Upper lobe of right lung (tissue), 1 donor: ENCODE results near the gene TOM1L2. TPM values are rescaled to one million over a fixed set of nuclear protein-coding genes. Genes with fewer than 3 reads are reported as not detected.

Experiments used
- ATAC-seq: fragments of 200-7000 bp; cut with Tn5 transposase; one replicate; pipeline ENCODE4 v1.9.1; 2020; ENCODE audit warnings: mild to moderate bottlenecking, moderate library complexity
- DNase-seq: peaks from one replicate; pipeline ENCODE4 v3.0.0-alpha.2; 2020
- H3K27ac ChIP-seq: fragments of 200-600 bp; one replicate; pipeline ENCODE4 v1.8.0; 2022
- H3K27me3 ChIP-seq: fragments of 200-600 bp; one replicate; pipeline ENCODE4 v1.8.0; 2022; ENCODE audit warnings: mild to moderate bottlenecking
- H3K36me3 ChIP-seq: fragments of 200-600 bp; one replicate; pipeline ENCODE4 v1.8.0; 2022
- H3K4me1 ChIP-seq: fragments of 200-600 bp; one replicate; pipeline ENCODE4 v1.8.0; 2022
- H3K4me3 ChIP-seq: fragments of 200-600 bp; one replicate; pipeline ENCODE4 v1.8.0; 2022; ENCODE audit warnings: mild to moderate bottlenecking
- H3K9me3 ChIP-seq: fragments of 200-600 bp; one replicate; pipeline ENCODE4 v1.8.0; 2022
- CTCF ChIP-seq: fragments of 200-600 bp; IDR thresholded peaks from one replicate; pipeline ENCODE4 v1.8.0; 2022; ENCODE audit warnings: antibody characterized with exemption
- intact Hi-C: fragments of 100-400 bp; cut with DNase I; formaldehyde crosslinking; loops from one replicate; pipeline ENCODE4 v1.11.0; 2022
- total RNA-seq: library from RNA; stranded (reverse); fragmentation: NEBNext Ultra II Directional; extraction: Animal tissue kit (Norgen Biotek cat#: 25700); gene quantifications from one replicate; pipeline ENCODE4 v1.2.1, GENCODE V29; 2021
- donor health status: DM: no; HTN: yes; CAD: no; lungs with severe emphysema.

TOM1L2 gene
- total RNA-seq, 1 donor from 2014 or later = 76.7 TPM

GRCh38 chr17:17994271-17995069 is 22.3 kb upstream of the TOM1L2 start:
- Histone ChIP-seq H3K4me3 (no peak overlapping the region), H3K4me1 (no peaks in the 10 kb centered on the region), H3K27ac (no peak overlapping the region), H3K9me3 (no peaks in the 10 kb centered on the region), H3K36me3 (no peaks in the 10 kb centered on the region), H3K27me3 (no peaks in the 10 kb centered on the region)
- intact Hi-C loops = no loop called here
- peak; percentile 29 for TF ChIP-seq CTCF
- no peak for DNase-seq
- ATAC-seq = peak; percentile 33

- ATAC-seq = peak; percentile 5
- H3K27me3 ChIP-seq = no peaks in the 10 kb centered on the region
- no peak overlapping the region for H3K4me3 ChIP-seq
- H3K4me1 ChIP-seq = no peaks in the 10 kb centered on the region
- intact Hi-C loops = no loop called here
- no peak for DNase-seq
- no peak overlapping the region for H3K27ac ChIP-seq
- H3K36me3 ChIP-seq = no peaks in the 10 kb centered on the region
- no peaks in the 10 kb centered on the region for H3K9me3 ChIP-seq
- no peak for TF ChIP-seq CTCF
Measured at GRCh38 chr17:17993852-17994251, 21.7 kb upstream of the TOM1L2 start.

- Histone ChIP-seq H3K36me3 (no peaks in the 10 kb centered on the region), H3K4me3 (no peak overlapping the region), H3K4me1 (no peaks in the 10 kb centered on the region), H3K9me3 (no peaks in the 10 kb centered on the region), H3K27me3 (no peaks in the 10 kb centered on the region), H3K27ac (no peak overlapping the region)
- intact Hi-C loops = no loop called here
- TF ChIP-seq CTCF = no peak
- DNase-seq (no peak), ATAC-seq (no peak)
Measured at GRCh38 chr17:17993366-17993765, 21.2 kb upstream of the TOM1L2 start.

GRCh38 chr17:17990282-17990681 is 18.1 kb upstream of the TOM1L2 start:
- Histone ChIP-seq H3K4me3 (no peak overlapping the region), H3K27me3 (no peaks in the 10 kb centered on the region), H3K9me3 (no peaks in the 10 kb centered on the region), H3K36me3 (no peaks in the 10 kb centered on the region), H3K27ac (no peak overlapping the region), H3K4me1 (no peaks in the 10 kb centered on the region)
- ATAC-seq (no peak), DNase-seq (no peak)
- TF ChIP-seq CTCF = no peak
- intact Hi-C loops = no loop called here

- Histone ChIP-seq H3K27me3 (no peaks in the 10 kb centered on the region), H3K4me3 (no peak overlapping the region), H3K9me3 (no peaks in the 10 kb centered on the region), H3K36me3 (no peaks in the 10 kb centered on the region), H3K4me1 (no peaks in the 10 kb centered on the region), H3K27ac (no peak overlapping the region)
- intact Hi-C loops = no loop called here
- DNase-seq (no peak), ATAC-seq (no peak)
- no peak for TF ChIP-seq CTCF
Measured at GRCh38 chr17:17989618-17990017, 17.4 kb upstream of the TOM1L2 start.
